HS-5 (cell line): ENCODE measurements around the gene C3orf62.
"Not testable (repeated sequence)": the region's sequence is repeated elsewhere in the genome, so short reads cannot be mapped to it uniquely, and the experiment has no call there.

Experiments used
- DNase-seq: peaks from one replicate; pipeline ENCODE4 v3.0.0-alpha.2; 2012; ENCODE audit warnings: low read depth

Gene C3orf62

GRCh38 chr3:49266410-49267095 is 10.5 kb downstream of the C3orf62 start:
- DNase-seq, result no peak

GRCh38 chr3:49265661-49266386 is 11.2 kb downstream of the C3orf62 start:
- no peak for DNase-seq

GRCh38 chr3:49263159-49263889 is 13.7 kb downstream of the C3orf62 start:
- no peak for DNase-seq

GRCh38 chr3:49260806-49261324 is 16.2 kb downstream of the C3orf62 start:
- DNase-seq, result no peak

GRCh38 chr3:49257187-49257586 is 19.8 kb downstream of the C3orf62 start:
- DNase-seq, result no peak

GRCh38 chr3:49255718-49256511 is 21.1 kb downstream of the C3orf62 start:
- no peak for DNase-seq

GRCh38 chr3:49255112-49255511 is 21.9 kb downstream of the C3orf62 start:
- no peak for DNase-seq

GRCh38 chr3:49253512-49253911 is 23.5 kb downstream of the C3orf62 start:
- DNase-seq, result no peak

GRCh38 chr3:49248840-49249227 is 28.2 kb downstream of the C3orf62 start:
- DNase-seq, result no peak

- DNase-seq, result no peak
Observed at GRCh38 chr3:49244581-49245205, 32.3 kb downstream of the C3orf62 start.

- not testable (repeated sequence) for DNase-seq
Observed at GRCh38 chr3:49240091-49240490, 36.9 kb downstream of the C3orf62 start.

- DNase-seq, result no peak
Observed at GRCh38 chr3:49238274-49239127, 38.5 kb downstream of the C3orf62 start.

- DNase-seq, result no peak
Observed at GRCh38 chr3:49237344-49237743, 39.7 kb downstream of the C3orf62 start.

- no peak for DNase-seq
Observed at GRCh38 chr3:49236226-49236625, 40.8 kb downstream of the C3orf62 start.

- DNase-seq, result not testable (repeated sequence)
Observed at GRCh38 chr3:49228817-49229216, 48.2 kb downstream of the C3orf62 start.

- DNase-seq, result no peak
Observed at GRCh38 chr3:49222002-49222401, 55.0 kb downstream of the C3orf62 start.

GRCh38 chr3:49220985-49221563 is 56.0 kb downstream of the C3orf62 start:
- not testable (repeated sequence) for DNase-seq

- DNase-seq, result no peak
Observed at GRCh38 chr3:49219132-49219531, 57.9 kb downstream of the C3orf62 start.
